Astrocyte of the hippocampus (primary cell): ENCODE data around the gene ANTXR1.

Experiments used
- DNase-seq: peaks from one replicate; pipeline ENCODE4 v3.0.0; 2011; ENCODE audit warnings: low read depth, low spot score

ANTXR1 gene

DNA sequence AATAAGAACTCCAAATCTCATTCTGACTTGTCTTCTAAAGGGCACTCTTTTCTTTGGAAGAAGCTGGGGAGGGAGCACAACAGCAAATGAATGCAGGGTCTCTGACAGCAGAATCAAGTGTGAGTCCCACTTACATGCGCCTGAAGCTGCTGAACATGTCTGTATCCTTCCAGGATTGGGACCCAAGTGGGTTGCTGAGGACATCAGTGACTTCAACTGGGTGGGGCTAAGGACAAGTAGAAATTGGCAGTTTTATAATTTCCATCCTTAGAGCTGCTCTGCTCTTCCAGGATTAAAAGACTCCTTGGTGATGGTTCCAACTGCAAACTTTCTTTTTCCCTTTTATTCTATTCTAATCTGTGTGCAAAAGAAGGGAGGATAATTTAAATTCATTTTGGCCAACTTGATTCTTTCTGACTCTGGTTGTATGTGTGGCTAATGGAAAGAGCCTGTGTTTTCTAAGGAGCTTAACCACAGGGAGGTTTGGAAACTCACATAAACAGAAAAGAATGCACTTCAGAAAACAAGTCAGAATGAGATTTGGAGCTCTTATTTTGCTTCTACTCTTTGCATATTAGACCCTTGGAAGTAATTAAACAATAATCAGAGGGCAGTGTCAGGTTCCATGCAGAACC lies 20.6 kb downstream of the ANTXR1 start:
- peak; percentile 74 for DNase-seq

DNA sequence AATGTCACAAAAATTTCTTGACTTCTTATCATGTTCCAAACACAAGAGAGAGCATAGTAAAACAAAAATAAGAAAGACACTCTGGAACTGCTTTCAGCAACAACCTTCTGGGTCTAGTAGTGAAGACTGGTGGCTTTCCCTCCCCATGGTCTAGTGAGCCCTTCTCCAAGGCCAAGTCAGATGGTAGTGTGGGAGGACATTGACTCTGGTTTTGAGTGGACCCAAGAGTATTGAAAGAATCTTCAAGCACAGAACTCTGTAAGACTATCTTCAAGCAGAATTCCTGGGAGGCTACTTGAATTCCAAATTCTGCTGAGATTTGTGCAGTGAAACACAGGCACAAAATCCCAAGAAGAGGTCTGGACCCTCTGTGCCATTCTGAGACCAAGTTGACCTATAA lies 21.1 kb downstream of the ANTXR1 start:
- DNase-seq, result peak; percentile 28

DNA sequence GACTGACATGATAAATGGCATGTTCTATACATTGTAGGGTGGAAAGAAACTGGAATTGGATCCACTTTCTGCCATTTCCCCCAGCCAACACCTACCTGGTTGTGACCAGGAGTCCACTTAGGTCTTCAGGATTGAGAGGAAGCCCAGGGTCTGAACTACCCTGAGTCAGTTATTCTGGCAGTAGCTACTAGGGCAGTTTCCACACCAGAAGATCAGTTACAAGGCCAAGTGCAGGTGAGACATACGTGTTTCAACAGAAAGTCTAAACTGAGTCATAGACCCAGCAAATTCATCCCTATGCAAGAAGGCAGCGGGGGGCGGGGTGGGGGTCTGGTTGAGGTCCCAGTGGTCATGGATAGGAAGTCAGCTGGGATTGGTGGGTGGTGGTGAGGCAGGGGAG lies 21.9 kb downstream of the ANTXR1 start:
- no peak for DNase-seq

DNA sequence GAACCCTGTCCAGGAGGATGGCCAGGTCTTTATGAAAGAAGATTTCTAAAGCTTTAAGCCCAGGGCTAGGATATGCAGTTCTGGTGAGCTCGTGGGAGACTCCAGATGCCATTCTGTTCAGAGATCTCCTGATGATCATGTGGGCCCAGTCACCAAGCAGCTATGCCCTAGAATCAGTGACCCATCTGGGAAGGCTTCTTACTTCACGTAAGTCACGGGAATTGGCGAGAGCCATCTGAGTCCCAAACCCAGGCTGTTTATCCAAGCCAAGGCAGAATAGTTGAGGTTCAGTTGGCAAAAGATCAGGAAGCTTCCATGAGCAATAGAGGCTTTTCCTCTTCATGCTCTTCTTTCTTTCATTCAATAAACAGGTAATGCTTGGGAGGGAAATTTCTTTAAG lies 23.9 kb downstream of the ANTXR1 start:
- peak; percentile 76 for DNase-seq

DNA sequence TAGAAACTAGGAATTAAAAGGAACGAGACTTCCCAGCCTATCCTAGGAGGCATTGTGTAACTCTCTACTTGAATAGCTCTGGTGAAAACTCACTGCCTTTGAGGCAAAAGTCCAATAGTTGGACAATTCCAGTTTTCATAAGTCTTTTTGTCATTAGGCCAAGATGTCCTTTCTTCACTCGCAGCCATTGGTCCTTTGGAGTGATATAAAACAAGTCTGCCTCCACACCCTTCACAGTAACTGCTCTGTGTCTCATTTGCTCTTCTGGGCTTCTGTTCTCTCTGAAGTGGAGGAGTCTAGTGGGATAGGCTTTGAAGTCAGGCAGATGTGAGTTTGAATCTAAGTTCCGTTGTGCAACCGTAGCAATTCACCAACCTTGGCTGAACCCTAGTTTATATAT lies 28.2 kb downstream of the ANTXR1 start:
- no peak for DNase-seq

DNA sequence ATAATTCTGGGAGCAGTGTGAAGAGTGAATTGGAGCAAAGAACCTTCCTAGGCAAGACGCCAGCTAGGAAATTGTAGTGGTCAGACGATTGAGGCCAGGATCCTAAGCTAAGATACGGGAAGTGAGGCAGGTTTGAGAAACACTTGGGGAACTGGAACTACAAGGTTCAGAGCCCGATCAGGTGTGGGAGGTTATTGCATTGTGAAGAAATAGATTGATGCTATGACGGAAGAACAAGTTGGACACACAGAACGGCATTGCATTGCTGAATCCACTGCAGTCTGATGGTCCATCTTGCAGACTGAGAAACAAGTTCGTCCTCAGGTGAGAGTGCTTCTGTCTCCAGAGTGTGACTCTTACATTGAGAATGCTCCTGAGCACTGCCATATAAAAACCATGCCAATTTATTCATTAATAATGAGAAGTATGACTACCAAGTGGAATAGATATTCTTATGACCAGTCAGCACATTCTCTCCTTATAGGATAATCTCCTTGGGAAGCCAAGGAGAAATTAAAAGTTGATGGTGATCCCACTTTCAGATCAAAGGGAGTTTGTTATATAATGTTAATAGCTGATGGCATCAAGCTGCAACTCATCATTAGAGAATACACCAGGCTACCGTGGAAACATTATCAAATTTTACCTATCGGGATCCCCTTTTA lies 30.9 kb downstream of the ANTXR1 start:
- DNase-seq, result no peak

DNA sequence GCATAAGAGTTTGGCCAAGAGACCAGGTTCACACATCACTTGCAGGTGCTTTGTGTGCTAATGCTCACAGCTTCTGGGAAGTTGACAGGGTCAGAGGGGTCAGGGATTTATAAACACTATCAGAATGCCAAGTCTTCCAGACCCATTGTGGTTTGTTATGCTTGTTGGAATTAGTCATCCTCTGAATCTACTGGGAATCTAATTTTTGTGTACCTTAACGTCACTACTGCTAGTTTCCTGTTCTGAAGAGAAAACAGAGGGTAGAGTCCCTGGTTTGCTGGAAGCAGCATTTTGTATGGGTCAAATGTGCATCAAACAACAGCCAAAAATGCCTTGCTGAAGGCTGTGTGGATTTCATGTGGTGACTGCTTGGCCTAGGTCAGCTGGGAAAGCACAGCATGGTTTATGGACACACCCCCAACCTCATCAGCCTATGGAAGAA lies 33.3 kb downstream of the ANTXR1 start:
- DNase-seq, result peak; percentile 89

DNA sequence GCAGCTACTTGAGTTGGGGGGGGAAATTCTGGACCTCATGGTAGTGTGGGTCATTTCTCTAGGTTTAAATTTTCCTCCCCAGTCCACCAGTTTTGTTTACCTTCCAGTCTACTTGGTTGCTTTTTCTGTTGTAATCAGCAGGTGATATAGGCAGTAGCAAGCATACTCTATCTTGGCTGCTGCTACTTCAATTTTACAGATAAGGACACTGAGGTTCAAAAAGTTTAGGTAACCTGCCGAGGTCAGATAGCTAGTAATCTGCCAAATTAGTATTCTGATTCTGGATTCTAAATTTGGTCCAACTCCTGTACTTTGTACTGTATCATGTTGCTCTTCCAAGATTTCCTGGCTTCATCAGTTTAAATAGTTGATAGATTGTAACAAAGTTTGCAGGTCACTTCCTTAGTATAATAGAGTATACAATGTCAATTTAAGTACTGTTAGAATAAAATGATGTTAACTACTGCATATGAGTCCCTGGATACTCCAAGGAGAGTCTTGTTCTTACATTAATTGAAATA lies 34.7 kb downstream of the ANTXR1 start:
- no peak for DNase-seq

DNA sequence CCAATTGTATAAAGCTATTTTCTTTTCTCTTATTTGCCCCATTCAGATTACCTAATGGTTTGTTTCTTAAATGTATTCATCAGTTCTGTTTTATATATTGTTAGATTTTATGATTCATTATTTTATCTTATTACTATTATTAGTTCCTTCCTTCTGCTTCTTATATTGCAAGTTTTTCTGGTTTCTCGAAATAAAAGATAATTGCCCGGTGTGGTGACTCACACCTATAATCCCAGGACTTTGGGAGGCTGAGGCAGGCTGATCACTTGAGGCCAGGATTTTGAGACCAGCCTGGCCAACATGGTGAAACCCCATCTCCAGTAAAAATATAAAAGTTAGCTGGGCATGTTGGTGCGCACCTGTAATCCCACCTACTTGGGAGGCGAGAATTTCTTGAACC lies 37.8 kb downstream of the ANTXR1 start:
- DNase-seq, result no peak

DNA sequence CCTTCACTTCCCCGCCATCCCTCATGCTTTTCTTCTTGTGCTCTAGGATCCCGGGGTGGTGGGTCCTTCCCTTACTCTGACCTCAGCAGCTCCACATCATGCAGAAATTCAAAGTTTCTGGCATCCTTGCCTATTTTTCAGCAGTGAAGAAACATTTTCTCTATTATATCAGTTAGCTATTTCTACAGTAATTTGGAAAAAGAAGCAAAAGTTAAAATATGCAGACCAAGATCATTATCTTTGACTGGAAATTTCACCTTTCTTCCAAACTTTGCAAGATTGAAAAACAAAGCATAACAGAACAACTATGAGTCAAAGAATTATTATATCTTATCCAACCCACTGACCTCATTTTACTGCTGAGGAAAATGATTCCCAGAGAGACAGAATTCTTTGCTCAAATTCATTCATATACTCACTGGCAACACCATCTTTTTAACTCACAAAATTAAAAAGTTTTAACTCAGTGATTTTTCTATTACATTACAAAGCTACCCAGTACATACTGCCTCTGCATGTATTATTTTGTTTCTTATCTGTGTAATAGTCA lies 40.5 kb downstream of the ANTXR1 start:
- DNase-seq, result no peak

DNA sequence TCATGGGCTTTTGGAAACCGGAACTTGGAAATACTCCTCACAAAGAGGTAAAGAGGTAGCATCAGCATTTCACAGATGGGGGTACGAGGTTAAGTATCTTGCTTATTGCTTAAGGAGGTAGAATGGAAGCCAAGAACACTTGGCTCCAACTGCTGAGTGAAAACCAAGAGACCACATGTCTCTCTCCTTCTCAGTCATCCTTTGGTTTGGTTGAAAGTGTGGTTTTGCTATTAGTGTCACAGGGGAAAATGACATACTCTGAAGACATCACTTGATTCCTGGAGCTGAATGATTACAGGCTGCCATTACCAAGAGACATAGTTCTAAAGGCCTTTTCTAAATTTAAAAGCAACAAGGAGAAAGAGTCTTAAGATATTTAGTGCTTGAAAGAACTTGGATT lies 41.5 kb downstream of the ANTXR1 start:
- DNase-seq, result peak; percentile 45

DNA sequence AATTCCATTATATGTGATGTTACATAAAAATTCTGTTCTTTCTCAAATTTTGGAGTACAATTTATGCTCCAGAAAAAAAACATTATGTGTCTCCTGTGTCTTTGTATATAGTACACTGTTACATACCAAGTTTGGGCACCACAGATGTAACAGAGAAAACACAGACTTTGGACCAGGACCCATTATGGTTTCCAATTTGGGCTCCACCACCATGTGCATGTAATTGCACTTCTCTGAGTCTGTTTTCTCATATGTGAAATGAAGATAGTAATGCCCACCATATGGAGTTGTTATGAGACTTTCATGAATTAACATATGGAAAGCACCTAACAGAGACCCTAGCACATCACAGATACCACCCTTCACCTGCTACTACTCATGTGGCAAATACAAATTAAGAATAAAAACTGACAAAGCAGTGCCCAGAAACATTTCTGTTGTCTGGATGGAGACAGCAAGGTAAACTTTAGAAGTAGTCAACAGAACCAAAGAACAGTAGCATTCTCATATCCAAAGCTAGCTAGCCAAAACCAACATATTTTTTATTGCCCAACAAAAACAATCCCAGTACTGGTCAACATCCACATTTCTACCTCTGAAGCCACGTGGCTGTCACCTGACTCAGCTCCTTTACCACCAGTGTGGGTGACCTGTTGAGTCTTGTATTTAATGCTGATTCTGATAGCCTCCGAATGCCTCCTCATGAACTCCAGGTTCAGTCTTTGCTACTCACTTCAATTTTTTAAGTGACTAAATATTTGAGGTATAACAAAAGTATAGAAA lies 42.9 kb downstream of the ANTXR1 start:
- DNase-seq, result peak; percentile 45

DNA sequence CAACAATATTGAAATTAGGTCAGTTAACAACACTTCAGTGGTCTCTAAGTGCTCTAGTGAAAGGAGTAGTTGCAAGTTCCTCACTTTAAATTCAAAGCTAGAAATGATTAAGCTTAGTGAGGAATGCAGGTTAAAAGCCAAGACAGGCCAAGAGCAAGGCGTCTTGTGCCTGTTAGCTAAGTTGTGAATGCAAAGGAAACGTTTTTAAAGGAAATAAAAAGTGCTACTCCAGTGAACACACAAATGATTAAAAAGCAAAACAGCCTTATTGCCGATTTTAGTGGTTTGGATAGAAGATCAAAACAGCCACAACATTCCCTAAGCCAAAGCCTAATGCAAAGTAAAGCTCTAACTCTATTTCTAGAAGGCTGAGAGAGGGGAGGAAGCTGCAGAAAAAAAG lies 44.7 kb downstream of the ANTXR1 start:
- DNase-seq, result peak; percentile 84

DNA sequence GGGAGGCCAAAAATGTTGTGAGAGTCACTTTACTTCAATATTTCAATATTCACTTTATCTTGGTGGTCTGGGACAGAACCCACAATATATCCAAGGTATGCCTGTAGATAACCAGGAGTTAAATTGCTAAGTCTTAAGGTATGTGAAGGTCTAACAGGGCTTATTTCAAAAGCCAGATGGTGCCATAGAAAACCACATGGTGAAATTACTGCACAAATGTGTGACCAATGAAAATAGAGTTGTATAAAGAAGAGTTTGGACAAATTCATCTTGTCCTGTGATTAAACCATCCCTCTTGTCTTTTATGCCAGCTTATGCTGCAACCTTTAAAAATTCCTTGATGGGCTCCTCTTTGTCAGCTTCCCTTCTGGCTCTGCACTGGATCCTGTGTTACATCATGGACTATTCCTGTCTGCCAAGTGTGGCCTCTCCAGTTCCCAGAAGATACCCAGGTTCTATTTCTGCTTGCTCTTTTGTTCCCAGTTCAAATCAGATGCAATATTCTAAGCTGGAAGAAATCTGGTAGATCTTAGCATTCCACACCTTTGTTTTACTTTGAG lies 46.8 kb downstream of the ANTXR1 start:
- peak; percentile 24 for DNase-seq

DNA sequence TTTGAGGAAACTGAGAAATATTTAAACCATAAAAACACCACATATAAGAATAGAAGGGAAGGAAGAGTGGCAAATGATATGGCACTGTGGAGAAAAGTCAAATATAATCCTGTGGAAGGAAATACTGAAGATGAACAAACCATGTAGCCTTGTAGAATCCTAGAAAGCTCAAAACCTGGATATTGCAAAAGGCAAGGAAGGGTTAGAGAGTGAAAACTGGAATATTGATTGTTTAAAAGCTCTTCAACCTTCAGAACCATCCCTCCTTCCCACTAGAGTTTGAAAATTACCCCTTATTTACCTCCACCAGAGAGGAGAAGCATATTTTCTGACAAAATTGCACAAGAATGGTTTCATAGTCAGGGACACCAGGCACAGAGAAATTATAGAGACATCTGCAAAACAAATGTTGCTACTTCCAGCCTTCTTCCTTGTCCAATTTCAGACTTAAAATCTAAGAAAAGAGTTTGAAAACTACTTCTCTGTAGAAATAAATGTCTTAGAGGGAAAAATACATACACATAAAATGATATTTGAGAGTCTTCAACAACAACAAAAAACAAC lies 48.0 kb downstream of the ANTXR1 start:
- DNase-seq, result no peak

DNA sequence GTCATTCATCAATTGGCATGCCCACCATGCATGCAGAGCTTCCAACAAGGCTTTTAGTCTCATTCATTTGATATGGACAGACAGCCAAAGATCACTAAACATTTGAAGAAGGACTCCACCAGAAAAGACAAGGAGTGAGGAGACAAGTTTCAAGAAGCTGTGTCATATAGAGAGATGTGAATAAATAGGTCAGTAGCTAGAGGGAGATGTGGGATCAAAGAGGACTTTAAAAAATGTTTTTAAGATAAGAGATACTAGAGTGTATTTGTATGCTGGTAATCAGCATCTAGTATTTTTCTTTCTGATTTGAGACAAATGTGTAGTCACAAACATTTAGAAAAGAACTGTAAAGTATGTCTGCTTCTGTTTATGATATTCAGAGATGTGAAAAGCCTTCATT lies 48.5 kb downstream of the ANTXR1 start:
- DNase-seq, result no peak

DNA sequence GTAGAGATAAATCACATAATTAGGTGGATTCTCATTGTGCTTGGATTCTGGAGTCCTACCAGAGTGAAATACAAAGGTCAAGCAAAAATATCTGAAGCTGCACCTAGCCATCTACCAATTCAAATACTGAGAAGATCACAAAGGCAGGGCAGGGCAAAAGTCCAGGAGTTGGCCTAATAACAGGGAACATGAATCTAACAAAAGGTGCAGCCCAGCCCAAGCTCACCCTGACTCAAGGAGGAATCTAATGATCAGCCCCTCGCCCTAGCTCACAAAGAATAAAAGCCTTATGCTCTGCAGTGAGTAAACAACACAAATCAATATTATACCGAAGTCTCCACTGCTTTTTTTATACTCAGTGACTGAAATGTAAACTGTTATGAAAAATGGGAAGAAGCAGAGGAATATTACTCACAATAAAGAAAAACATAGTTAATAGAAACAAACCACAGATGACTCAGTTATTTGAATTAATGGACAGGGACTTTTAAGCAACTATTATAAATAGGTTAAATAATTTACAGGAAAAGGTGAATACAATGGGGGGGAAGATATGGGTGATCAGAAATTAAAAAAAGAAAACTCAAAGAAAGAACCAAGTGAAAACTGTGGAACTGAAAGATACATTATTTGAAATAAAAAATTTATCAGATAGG lies 49.5 kb downstream of the ANTXR1 start:
- no peak for DNase-seq

DNA sequence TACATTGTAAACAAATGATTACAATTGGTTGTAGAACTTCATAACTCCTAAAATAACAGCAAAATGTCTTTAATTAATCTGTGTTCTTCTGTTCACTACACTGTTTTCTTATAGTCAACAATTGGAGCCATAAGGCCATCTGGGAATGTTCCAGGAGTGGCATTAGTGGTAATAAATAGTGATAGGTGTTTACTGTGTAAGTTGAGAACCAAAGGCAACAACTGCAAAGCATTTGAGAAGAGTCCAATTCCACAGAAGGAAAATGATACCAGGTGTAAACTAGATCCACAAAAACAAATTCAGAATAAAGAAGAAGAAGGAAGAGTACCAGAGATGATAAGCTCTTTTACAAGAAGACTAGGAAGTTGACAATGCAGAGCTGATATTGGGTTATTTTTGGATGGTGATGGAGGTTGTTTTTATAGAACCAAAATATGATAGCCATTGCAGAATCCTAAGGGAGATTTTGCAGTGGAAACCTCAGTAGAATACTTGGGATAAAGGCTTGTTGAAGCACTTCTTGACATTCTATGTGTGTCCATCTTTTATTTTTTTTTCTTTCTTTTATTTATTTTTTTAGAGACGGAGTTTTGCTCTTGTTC lies 52.9 kb downstream of the ANTXR1 start:
- DNase-seq, result no peak

DNA sequence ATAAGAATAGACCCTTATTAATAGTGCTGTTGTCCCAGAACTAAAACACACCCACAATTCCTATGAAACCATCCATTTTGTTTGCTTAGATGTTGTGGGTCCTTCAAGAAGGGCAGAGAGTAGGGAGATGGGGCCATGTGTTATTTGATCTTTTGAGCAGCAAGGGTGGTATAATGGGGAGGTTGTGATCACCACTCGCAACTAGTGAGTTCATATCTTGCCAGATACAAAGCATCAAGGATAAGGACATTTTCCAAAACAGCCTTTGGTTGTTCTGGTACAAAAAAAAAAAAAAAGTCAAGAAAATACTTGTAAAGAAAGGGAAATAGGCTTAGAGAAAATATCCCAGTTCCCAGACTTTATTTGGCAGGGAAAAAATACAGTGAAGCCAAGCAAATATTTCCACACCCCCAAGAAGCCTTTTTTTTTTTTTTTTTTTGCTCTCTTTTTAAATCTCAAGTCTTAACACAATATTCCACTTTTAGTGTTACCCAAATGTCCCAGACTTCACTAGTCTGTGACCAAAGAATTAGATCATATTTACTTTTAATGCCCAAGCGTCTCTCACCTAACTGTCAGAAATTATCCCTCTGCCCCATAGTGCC lies 54.1 kb downstream of the ANTXR1 start:
- no peak for DNase-seq

DNA sequence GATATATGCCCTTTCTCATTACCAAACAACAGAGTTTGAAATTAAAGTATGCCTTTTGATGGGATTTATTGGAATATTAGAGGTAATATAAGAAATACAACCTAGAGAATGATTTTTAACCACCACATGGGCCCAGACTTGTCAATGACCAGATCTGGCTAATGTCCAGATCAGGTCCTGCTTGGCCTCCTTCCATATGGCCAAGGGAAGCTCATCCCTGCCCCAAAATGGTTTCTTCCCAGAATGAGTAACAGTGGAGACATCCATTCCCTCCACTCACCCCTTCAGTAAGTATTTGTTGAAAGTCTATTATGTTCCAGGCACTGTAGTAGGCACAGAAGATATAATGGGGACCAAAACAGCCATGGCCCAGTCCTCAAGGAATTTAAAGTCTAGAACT lies 54.9 kb downstream of the ANTXR1 start:
- no peak for DNase-seq
